NCI-H2107 (cell line): ENCODE measurements around the gene ANGPTL2.
A peak's percentile ranks its signal among the peaks of the same experiment; 100 is the strongest.
"Not testable (repeated sequence)": the region's sequence is repeated elsewhere in the genome, so short reads cannot be mapped to it uniquely, and the experiment has no call there.

Experiments
- DNase-seq: peaks from one replicate; lab custom pipeline; 2025; lab: John Stamatoyannopoulos, UW

The ANGPTL2 gene

DNA sequence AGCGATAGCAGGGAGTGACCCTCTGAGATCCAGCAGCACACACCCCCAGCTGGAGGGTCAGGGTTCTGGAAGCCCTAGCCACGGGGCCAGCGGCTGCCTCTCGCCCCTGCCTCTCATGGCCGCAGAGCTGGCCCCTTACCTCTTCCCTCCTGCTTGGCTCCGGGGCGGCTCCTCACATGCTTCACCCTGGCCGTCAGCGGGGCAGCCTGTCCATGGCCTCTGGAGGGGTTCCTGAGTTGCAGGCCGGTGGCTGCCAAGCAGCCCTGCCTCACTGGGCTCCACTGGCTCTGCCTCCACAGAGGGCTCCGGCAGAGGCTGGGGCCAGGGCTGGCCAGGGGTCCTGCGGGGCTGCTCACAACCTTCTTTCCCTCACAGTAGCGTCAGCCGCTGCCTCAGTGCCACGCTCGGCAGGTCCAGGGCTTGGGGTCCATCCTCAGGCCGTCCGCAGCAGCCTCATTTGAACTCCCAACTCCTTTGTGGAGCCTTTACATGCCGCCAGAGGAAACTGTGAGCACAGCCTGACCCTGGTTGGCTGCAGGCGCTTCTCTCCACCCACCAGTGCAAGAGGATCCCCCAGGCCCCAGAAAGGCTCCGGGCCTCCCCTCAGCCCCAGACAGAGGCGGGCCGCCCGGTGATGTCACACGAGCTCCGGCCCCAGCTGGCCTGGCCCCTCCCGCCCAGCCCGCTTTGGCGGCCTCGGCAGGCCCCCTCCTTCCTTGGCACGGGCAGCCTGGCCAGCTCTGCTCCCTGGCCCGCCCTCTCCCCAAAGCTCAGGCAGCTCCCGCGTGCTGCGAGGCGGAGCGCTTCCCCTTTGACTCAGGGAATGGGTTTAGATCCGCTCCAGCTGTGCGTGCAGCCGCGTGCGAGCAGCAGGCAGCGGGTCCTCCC is at the start of gene ANGPTL2:
Gene ANGPTL2, minus strand, starts transcription at position 460 of the 888 bp plus-strand sequence. CDS start 13,904 bp downstream, outside the sequence.
- DNase-seq = no peak

GRCh38 chr9:127171348-127171747 is 48.9 kb upstream of the ANGPTL2 start:
- not testable (repeated sequence) for DNase-seq

GRCh38 chr9:127170652-127171051 is 48.2 kb upstream of the ANGPTL2 start:
- DNase-seq = no peak

DNA sequence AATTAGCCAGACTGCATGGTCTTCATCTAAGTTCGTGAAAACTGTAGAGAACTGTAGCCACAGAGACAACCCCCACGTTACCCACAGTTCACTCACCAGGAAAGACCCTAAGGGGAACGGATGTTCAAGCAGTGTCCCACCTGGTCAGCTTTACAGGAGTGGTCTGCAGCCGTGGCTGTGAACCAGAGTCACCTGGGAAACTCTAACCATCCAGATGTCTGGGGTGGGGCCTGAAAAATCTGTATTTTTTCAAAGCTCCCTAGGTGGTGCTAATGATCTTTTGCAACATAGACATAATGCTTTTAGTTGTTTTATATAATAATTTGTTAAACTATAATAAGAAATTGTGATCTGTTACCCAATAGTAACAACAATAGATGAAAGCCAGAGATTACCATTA is 47.7 kb upstream of the ANGPTL2 start:
- no peak for DNase-seq

GRCh38 chr9:127169575-127169883 is 47.1 kb upstream of the ANGPTL2 start:
- DNase-seq = no peak

- no peak for DNase-seq
These were observed 46.5 kb upstream of the ANGPTL2 start for GRCh38 chr9:127168756-127169574.

- no peak for DNase-seq
These were observed 45.3 kb upstream of the ANGPTL2 start for GRCh38 chr9:127167560-127168326.

DNA sequence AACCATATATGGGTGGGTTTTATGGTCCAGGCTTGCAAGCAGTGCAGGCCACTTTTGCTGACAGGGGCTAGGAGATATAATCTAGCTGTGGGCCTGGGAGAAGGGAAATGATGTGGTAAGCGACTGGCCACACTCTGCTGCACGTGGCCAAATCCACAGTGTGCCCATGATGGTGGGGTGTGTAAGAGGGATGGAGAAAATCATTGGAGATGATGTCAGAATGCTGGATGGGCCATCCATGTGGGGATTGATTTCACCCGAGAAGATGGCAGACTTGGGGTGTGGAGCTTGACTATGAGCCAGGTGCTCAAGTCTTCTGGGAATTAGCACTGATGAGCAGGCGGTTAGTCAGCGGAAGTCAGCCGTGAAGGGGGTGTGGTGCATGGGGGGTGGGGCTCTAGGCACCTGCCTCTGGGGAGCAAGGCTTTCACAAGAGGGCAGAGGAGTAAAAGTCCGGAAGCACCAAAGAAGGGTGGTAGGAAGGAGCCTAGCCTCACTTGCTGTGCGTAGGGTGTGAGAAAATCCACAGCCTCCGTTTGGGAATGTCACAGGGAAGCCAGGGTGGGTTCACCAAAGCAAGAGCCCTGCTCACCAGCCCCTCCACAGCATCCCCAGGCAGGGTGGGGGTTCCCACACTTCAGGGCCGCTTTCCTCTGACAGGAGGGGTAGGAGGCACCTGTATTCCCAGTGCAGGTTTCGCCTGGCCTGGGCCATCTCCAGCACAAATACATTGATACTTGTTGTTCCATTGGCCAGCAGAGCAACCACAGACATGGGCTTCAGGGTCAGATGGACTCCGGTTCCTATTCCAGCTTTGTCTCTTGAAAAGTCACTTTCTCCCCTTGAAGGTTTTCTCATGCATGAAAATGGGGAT is 44.5 kb upstream of the ANGPTL2 start:
- peak; percentile 51 for DNase-seq

- no peak for DNase-seq
These were observed 43.7 kb upstream of the ANGPTL2 start for GRCh38 chr9:127166111-127166510.

GRCh38 chr9:127165116-127165515 is 42.7 kb upstream of the ANGPTL2 start:
- DNase-seq = no peak

- DNase-seq = no peak
These were observed 41.0 kb upstream of the ANGPTL2 start for GRCh38 chr9:127163409-127163808.

DNA sequence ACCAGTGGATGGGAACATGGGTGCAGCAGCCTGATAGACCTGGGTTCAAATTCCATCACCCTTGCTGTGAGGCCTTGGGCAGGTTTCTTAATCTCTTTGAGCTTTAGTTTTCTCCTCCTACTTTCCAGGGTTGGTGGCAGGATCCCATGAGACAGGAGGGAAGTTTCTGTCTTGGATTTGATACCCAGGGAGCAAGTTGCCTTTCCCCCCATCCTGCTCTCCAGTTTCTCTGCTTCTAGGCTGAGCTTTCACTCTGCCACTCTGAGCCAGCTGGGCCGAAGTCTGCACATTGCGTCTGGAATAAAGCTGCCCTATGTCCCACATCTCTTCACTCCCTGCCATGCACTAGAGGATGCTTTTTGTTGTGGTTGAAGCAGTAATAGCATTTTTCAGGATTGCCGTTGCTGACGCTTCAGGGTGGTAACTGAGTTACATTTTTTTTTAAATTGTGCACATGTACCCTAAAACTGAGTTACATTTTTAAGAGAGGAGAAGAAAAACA is 40.5 kb upstream of the ANGPTL2 start:
- DNase-seq = no peak

DNA sequence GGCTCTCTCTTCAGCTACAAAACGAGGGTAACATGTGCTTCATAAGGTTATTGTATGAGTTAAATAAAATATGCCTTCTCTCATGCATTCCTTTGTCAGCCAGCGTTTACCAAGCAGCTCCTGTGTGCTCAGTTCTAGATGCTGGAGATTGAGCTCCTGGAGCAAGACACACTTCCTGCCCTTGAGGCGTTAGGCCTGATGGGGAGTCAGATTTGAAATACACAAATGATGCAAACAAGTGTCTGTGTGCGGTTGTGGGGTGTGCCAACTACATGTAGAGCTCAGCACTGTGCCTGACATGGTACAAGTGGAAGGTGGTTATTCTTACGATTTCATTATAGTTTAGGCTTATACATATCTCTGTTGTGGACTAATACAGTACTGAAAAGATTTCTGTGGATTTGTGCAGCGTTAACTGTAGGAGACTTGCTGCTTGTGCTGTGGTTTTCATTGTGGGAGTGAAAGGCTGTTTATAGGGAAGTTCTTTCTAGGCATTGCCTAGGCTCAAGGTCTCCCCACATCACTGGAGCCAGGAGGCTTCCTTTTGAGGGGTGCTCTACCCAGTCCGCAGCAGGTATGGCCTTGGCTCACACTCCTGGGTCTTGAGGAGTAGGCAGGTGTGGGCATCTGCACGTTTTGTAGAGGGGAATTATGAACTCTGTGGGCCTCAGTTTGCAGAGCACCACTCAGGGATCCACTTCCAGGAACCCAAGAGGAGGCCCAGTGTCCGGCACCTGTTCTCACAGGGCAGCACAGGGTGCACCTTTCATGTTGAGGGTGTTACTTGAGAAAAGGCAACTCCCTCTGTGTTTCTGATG is 39.8 kb upstream of the ANGPTL2 start:
- no peak for DNase-seq

DNA sequence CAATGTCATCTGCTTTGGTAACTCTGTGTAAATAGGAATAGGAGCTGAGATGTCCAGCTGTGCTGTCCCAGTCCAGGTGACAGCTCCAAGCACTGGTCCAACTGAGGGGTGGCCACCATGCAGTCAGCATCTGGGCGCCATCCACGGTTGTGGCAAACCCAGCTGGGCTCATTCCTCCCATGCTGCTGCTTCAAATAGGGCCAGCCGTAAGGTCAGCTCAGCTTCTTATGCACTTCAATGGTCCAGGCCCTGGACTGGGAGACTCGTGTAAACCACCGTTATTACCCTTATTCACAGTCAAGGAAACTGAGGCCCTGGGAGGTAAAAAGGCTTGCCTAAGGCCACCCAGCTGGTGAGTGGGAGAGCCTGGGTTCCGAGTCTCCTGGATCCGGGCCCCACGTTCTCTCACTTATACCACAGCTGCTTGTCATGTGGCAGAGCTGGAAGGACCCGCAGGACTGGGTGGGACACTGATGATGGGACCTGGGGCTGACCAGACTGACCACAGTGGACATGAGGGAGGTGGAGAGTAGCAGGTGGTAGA is 38.7 kb upstream of the ANGPTL2 start:
- no peak for DNase-seq

DNA sequence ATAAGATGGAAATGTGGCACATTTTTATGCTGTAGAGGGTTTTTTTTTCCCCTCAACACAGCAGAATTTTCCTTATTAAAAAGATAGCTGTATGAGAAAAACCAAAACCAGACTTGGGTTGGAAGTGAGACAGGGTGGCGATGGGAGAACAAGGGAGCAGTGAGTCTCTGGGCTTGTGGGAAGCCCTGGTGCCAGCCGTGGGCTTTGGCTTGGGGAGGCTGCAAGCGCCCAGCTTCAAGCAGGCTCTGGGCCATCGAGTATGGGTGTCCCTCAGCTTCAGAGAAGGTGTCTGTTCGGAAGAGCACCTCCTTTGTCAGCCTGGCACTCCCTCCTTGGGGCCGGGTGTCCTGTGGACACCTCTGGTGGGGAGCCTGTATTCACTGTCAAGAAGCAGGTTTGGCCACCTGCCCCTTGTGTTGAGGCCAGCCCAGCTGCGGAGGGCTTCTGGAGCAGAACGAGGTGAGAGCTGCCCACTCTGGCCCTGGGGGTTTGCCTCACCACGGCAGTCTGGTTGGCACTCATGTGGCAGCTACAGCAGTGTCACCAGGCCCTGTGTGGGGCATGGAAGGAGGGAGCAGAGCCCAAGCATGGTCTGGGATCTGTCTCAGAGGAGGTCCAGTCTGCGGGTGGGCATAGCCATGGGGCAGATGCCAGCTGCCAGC is 37.6 kb upstream of the ANGPTL2 start:
- DNase-seq = no peak

DNA sequence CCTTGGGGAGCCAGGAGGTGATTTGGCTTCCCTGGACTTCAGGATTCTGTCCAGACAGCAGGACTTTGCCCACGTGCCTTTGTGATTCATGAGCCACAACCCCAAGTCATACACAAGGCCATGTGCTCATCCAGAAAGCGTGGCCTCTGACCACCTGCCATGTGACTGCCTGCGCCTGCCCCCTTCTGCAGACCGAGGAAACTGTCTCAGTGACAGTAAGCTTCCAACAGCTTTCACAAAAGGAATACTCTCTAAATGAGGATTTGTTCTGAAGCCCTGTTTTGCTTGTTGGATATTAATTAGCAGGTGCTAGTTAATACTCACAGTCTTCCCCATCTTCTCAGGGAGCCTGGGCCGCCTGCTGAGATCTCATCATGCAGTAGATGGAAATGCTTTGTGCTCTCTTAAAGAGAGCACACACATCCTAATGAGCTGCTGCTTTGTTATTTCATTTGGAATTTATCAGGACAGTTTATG is 36.9 kb upstream of the ANGPTL2 start:
- no peak for DNase-seq

GRCh38 chr9:127158786-127159324 is 36.4 kb upstream of the ANGPTL2 start:
- no peak for DNase-seq

GRCh38 chr9:127155314-127155960 is 33.0 kb upstream of the ANGPTL2 start:
- no peak for DNase-seq
